ENCODE measurements around the gene CNTLN. TPM values are rescaled to one million over a fixed set of nuclear protein-coding genes. Genes with fewer than 3 reads are reported as not detected.

Gene CNTLN
- total and polyA plus RNA-seq, 2 of the 8 experiments (the other 6 are each of a cell fraction or from before 2014, with no cell fraction given) = 4.8 to 10.8 TPM

- Histone ChIP-seq H3K36me3 (ENCODE audit: control insufficient read depth in 2 of 4, insufficient read depth in 4 of 4, low read length in 3 of 4) (no peaks in the 10 kb centered on the region), H3K18ac (ENCODE audit: extremely low read depth, low read length) (no peak overlapping the region), H3K23ac (ENCODE audit: insufficient read length) (no peak overlapping the region), H3K4me1 (replicated peaks in 1 of 4; ENCODE audit: control insufficient read depth in 3 of 4, insufficient read depth in 4 of 4, low read length in 3 of 4) (no peaks in the 10 kb centered on the region), H2AK5ac (ENCODE audit: low read depth, low read length) (no peak overlapping the region), H2BK20ac (ENCODE audit: low read length) (no peak overlapping the region), H3K9me3 (ENCODE audit: insufficient read depth in 2 of 2, low read depth in 1 of 2, low read length in 1 of 2) (no peaks in the 10 kb centered on the region), H3K23me2 (ENCODE audit: low read depth, low read length) (no peaks in the 10 kb centered on the region), H3K56ac (replicated peaks; ENCODE audit: insufficient read length, low read depth, low read length) (no peak overlapping the region), H2BK120ac (replicated peaks; ENCODE audit: low read depth, low read length) (no peak overlapping the region), H4K8ac (ENCODE audit: extremely low read depth, insufficient read depth, low read length) (no peak overlapping the region), H4K5ac (ENCODE audit: insufficient read length, low read depth, low read length) (no peak overlapping the region), H3K14ac (ENCODE audit: insufficient read length) (no peak overlapping the region), H3K27ac (ENCODE audit: low read depth, low read length) (no peak overlapping the region), H3K4me3 (ENCODE audit: extremely low read depth in 1 of 4, insufficient read depth in 2 of 4, low read depth in 3 of 4, low read length in 4 of 4) (no peak overlapping the region), H4K20me1 (replicated peaks in 1 of 2; ENCODE audit: control insufficient read depth in 1 of 2, insufficient read depth in 2 of 2, low read length in 2 of 2) (no peaks in the 10 kb centered on the region), H3K4me2 (ENCODE audit: insufficient read depth in 1 of 2, low read depth in 2 of 2, low read length in 2 of 2) (no peak overlapping the region), H3K4ac (replicated peaks; ENCODE audit: insufficient read length, low read depth, low read length) (no peak overlapping the region), H3K27me3 (replicated peaks in 1 of 4; ENCODE audit: control insufficient read depth in 3 of 4, extremely low read depth in 1 of 4, insufficient read depth in 3 of 4, low read length in 3 of 4) (no peaks in the 10 kb centered on the region), H3K79me1 (ENCODE audit: low read depth, low read length) (no peaks in the 10 kb centered on the region), H2BK15ac (ENCODE audit: low read length) (no peak overlapping the region), H4K91ac (replicated peaks; ENCODE audit: insufficient read length, low read length) (no peak overlapping the region), H2BK5ac (ENCODE audit: low read depth, low read length) (no peak overlapping the region), H3K9ac (replicated peaks in 1 of 4; ENCODE audit: extremely low read depth in 1 of 4, low read depth in 3 of 4, low read length in 3 of 4) (no peak overlapping the region), H3K79me2 (ENCODE audit: control insufficient read depth in 1 of 2, insufficient read depth in 2 of 2, low read length in 2 of 2) (no peaks in the 10 kb centered on the region), H2BK12ac (ENCODE audit: low read depth, low read length) (no peak overlapping the region), H2AFZ (ENCODE audit: low read length) (no peak overlapping the region)
- POLR2A ChIA-PET (ENCODE audit: partially characterized antibody) = no interaction called here
- WGBS, 2 experiments (ENCODE audit: extremely low coverage in 1 of 2, insufficient coverage in 1 of 2, insufficient read length in 1 of 2, insufficient replicate concordance in 2 of 2, low coverage in 1 of 2, low lambda C conversion rate in 2 of 2, missing lambda C conversion rate in 1 of 2) = 93% methylated on average over 5 of the region's 5 CpGs; no CpG with 5 or more reads in 1 of the 2 experiments
- no peak for FAIRE-seq
- TF ChIP-seq SP2 (IDR thresholded peaks at IDR 0.05; ENCODE audit: low read length) = no peak
- CTCF ChIA-PET (ENCODE audit: partially characterized antibody) = interaction anchor here (1.1 kb wide), 1 partner anchor 141 kb away, joined by 3 read pairs; no protein-coding TSS in a partner anchor
- DNase-seq (ENCODE audit: low read depth in 1 of 2, low spot score in 2 of 2) = no peak
Observed at GRCh38 chr9:17380126-17380861, 245.5 kb downstream of the CNTLN start.
